HEK293 (cell line): ENCODE data around the gene PREX1.

ENCODE experiments used
- CTCF ChIA-PET: fragments of 350-600 bp; formaldehyde crosslinking; extraction: SDS; loops from one replicate; lab custom pipeline; 2021; ENCODE audit warnings: antibody characterized with exemption; lab: Yijun Ruan, JAX
- POLR2A ChIA-PET: fragments of 300-600 bp; formaldehyde crosslinking; extraction: SDS; loops from one replicate; lab custom pipeline; 2020; ENCODE audit warnings: antibody characterized with exemption, inconsistent platforms; lab: Yijun Ruan, JAX
- H3K27ac ChIP-seq: fragments of 200-500 bp; sonication (Bioruptor generic); 2 replicates; pipeline ENCODE4 v1.5.1; 2014; ENCODE audit warnings: low read depth, low read length, control low read depth, inconsistent platforms; ENCODE audit errors: extremely low read depth
- H3K36me3 ChIP-seq, 2 experiments: fragments of 200-500 bp in 1 of 2; sonication (Bioruptor generic) in 1 of 2; 1 replicate in 1 of 2; 2 replicates in 1 of 2; pipeline ENCODE4 v1.5.1; 2014 to 2017; ENCODE audit warnings: inconsistent platforms in 2 of 2, low read length in 2 of 2; ENCODE audit not compliant: control insufficient read depth in 2 of 2, insufficient read depth in 1 of 2
- H3K4me1 ChIP-seq: fragments of 200-500 bp; sonication (Bioruptor generic); 2 replicates; pipeline ENCODE4 v1.5.1; 2014; ENCODE audit warnings: mild to moderate bottlenecking, low read length, inconsistent platforms; ENCODE audit not compliant: control insufficient read depth, insufficient read depth
- H3K4me3 ChIP-seq: 2 replicates; pipeline ENCODE4 v1.5.1; 2011; ENCODE audit warnings: low read depth, mild to moderate bottlenecking, control low read depth, low read length, moderate library complexity
- H3K9me3 ChIP-seq: fragments of 200-500 bp; sonication (Bioruptor generic); 2 replicates; pipeline ENCODE4 v1.5.1; 2014; ENCODE audit warnings: low read depth, low read length, inconsistent platforms; ENCODE audit not compliant: control insufficient read depth, insufficient read depth
- BCL6B ChIP-seq: fragments of 450-650 bp; formaldehyde crosslinking; IDR thresholded peaks from 2 replicates; pipeline ENCODE4 v1.5.1; 2017; ENCODE audit warnings: missing biosample characterization, missing genetic modification characterization
- IKZF3 ChIP-seq: fragments of 450-650 bp; IDR thresholded peaks from 2 replicates; pipeline ENCODE4 v1.5.0; 2018; ENCODE audit warnings: missing biosample characterization, mild to moderate bottlenecking, missing genetic modification characterization, moderate library complexity
- PRDM10 ChIP-seq: fragments of 450-650 bp; formaldehyde crosslinking; IDR thresholded peaks from 2 replicates; pipeline ENCODE4 v1.5.1; 2016; ENCODE audit warnings: missing biosample characterization, missing genetic modification characterization
- PRDM6 ChIP-seq: fragments of 450-650 bp; formaldehyde crosslinking; IDR thresholded peaks from 2 replicates; pipeline ENCODE4 v1.5.1; 2017; ENCODE audit warnings: missing biosample characterization, missing genetic modification characterization
- YY2 ChIP-seq: fragments of 450-650 bp; formaldehyde crosslinking; IDR thresholded peaks from 2 replicates; pipeline ENCODE4 v1.5.1; 2016; ENCODE audit warnings: missing biosample characterization, missing genetic modification characterization
- ZBTB21 ChIP-seq: fragments of 450-650 bp; formaldehyde crosslinking; IDR thresholded peaks from 2 replicates; pipeline ENCODE4 v1.5.1; 2017; ENCODE audit warnings: missing biosample characterization, missing genetic modification characterization
- ZFP69B ChIP-seq: fragments of 450-650 bp; formaldehyde crosslinking; IDR thresholded peaks from 2 replicates; pipeline ENCODE4 v1.5.1; 2016; ENCODE audit warnings: missing biosample characterization, missing genetic modification characterization
- ZIC2 ChIP-seq: fragments of 450-650 bp; formaldehyde crosslinking; IDR thresholded peaks from 2 replicates; pipeline ENCODE4 v1.5.1; 2016; ENCODE audit warnings: missing biosample characterization, missing genetic modification characterization
- ZNF133 ChIP-seq: fragments of 450-650 bp; formaldehyde crosslinking; IDR thresholded peaks from 2 replicates; pipeline ENCODE4 v1.5.1; 2016; ENCODE audit warnings: missing biosample characterization, missing genetic modification characterization
- ZNF174 ChIP-seq: fragments of 450-650 bp; formaldehyde crosslinking; IDR thresholded peaks from 2 replicates; pipeline ENCODE4 v1.5.0; 2017; ENCODE audit warnings: missing biosample characterization, mild to moderate bottlenecking, missing genetic modification characterization
- ZNF2 ChIP-seq: fragments of 450-650 bp; formaldehyde crosslinking; IDR thresholded peaks from 2 replicates; pipeline ENCODE4 v1.5.1; 2016; ENCODE audit warnings: missing biosample characterization, missing genetic modification characterization
- ZNF366 ChIP-seq: fragments of 450-650 bp; formaldehyde crosslinking; conservative IDR thresholded peaks from 2 replicates; pipeline ENCODE4 v1.5.1; 2016; ENCODE audit warnings: missing biosample characterization, missing genetic modification characterization
- ZNF416 ChIP-seq: fragments of 450-650 bp; formaldehyde crosslinking; IDR thresholded peaks from 2 replicates; pipeline ENCODE4 v1.5.1; 2016; ENCODE audit warnings: missing biosample characterization, missing genetic modification characterization
- ZNF423 ChIP-seq: fragments of 450-650 bp; formaldehyde crosslinking; IDR thresholded peaks from 2 replicates; pipeline ENCODE4 v1.5.1; 2016; ENCODE audit warnings: missing biosample characterization, missing genetic modification characterization
- ZNF433 ChIP-seq: fragments of 450-650 bp; formaldehyde crosslinking; IDR thresholded peaks from 2 replicates; pipeline ENCODE4 v1.5.1; 2016; ENCODE audit warnings: missing biosample characterization, missing genetic modification characterization, low read depth
- ZNF48 ChIP-seq: fragments of 450-650 bp; formaldehyde crosslinking; IDR thresholded peaks from 2 replicates; pipeline ENCODE4 v1.5.1; 2016; ENCODE audit warnings: missing biosample characterization, missing genetic modification characterization
- ZNF558 ChIP-seq: fragments of 450-650 bp; formaldehyde crosslinking; IDR thresholded peaks from 2 replicates; pipeline ENCODE4 v1.5.1; 2016; ENCODE audit warnings: missing biosample characterization, missing genetic modification characterization
- ZNF596 ChIP-seq: fragments of 450-650 bp; IDR thresholded peaks from 2 replicates; pipeline ENCODE4 v1.5.0; 2018; ENCODE audit warnings: missing biosample characterization, mild to moderate bottlenecking, missing genetic modification characterization, moderate library complexity
- ZNF624 ChIP-seq: fragments of 450-650 bp; formaldehyde crosslinking; IDR thresholded peaks from 2 replicates; pipeline ENCODE4 v1.5.1; 2017; ENCODE audit warnings: missing biosample characterization, missing genetic modification characterization
- ZNF658 ChIP-seq: fragments of 450-650 bp; formaldehyde crosslinking; IDR thresholded peaks from 2 replicates; pipeline ENCODE4; 2016; ENCODE audit warnings: missing biosample characterization, missing genetic modification characterization
- ZNF660 ChIP-seq: fragments of 450-650 bp; IDR thresholded peaks from 2 replicates; pipeline ENCODE4 v1.5.1; 2018; ENCODE audit warnings: missing biosample characterization, mild to moderate bottlenecking, missing genetic modification characterization
- ZSCAN5A ChIP-seq: fragments of 450-650 bp; formaldehyde crosslinking; IDR thresholded peaks from 2 replicates; pipeline ENCODE4 v1.5.1; 2016; ENCODE audit warnings: missing biosample characterization, missing genetic modification characterization

PREX1 gene

GRCh38 chr20:48723308-48724264 lies 104.2 kb downstream of the PREX1 start:
- H3K27ac ChIP-seq = no peak overlapping the region
- ChIA-PET POLR2A (no interaction called here), CTCF (no interaction called here)
- H3K4me3 ChIP-seq = no peak overlapping the region
- TF ChIP-seq ZNF2 (tag by site-specific recombination) (no peak), ZIC2 (peak; percentile 71)
- no peaks in the 10 kb centered on the region for H3K4me1 ChIP-seq
- no peaks in the 10 kb centered on the region for H3K9me3 ChIP-seq
- H3K36me3 ChIP-seq = peaks cover 0 to 8% of the 10 kb centered on the region in 2 experiments; a peak in 1 of 3 replicates

GRCh38 chr20:48722737-48723191 lies 105.0 kb downstream of the PREX1 start:
- H3K4me3 ChIP-seq = no peak overlapping the region
- TF ChIP-seq ZIC2 (peak; percentile 45), ZNF433 (tag by site-specific recombination) (no peak), IKZF3 (no peak), ZNF48 (tag by site-specific recombination) (no peak), ZNF558 (tag by site-specific recombination) (no peak), ZSCAN5A (tag by site-specific recombination) (no peak)
- TF ChIP-seq, all 188 proteins: peak for 1
- POLR2A ChIA-PET = no interaction called here
- H3K27ac ChIP-seq = no peak overlapping the region
- CTCF ChIA-PET = no interaction called here
- peaks cover 0 to 8% of the 10 kb centered on the region in 2 experiments; a peak in 1 of 3 replicates for H3K36me3 ChIP-seq
- no peaks in the 10 kb centered on the region for H3K9me3 ChIP-seq
- no peaks in the 10 kb centered on the region for H3K4me1 ChIP-seq

GRCh38 chr20:48722002-48722731 lies 105.6 kb downstream of the PREX1 start:
- POLR2A ChIA-PET = no interaction called here
- TF ChIP-seq BCL6B (no peak), ZNF596 (tag by site-specific recombination) (no peak), ZFP69B (no peak), ZNF624 (no peak), ZNF660 (tag by site-specific recombination) (no peak), ZNF48 (tag by site-specific recombination) (no peak), ZNF658 (tag by site-specific recombination) (no peak), ZBTB21 (tag by site-specific recombination) (no peak), YY2 (no peak), ZNF416 (tag by site-specific recombination) (no peak), ZNF366 (tag by site-specific recombination) (no peak), PRDM6 (tag by site-specific recombination) (no peak), PRDM10 (tag by site-specific recombination) (no peak), ZNF174 (no peak), ZNF423 (tag by site-specific recombination) (no peak), ZNF133 (tag by site-specific recombination) (no peak)
- H3K36me3 ChIP-seq = peaks cover 0 to 8% of the 10 kb centered on the region in 2 experiments; a peak in 1 of 3 replicates
- H3K4me1 ChIP-seq = no peaks in the 10 kb centered on the region
- H3K4me3 ChIP-seq = no peak overlapping the region
- no peaks in the 10 kb centered on the region for H3K9me3 ChIP-seq
- H3K27ac ChIP-seq = no peak overlapping the region
- CTCF ChIA-PET = no interaction called here
